ENCODE results near the gene VPS26A. TPM values are rescaled to one million over a fixed set of nuclear protein-coding genes. Genes with fewer than 3 reads are reported as not detected.
A peak's percentile ranks its signal among the peaks of the same experiment; 100 is the strongest.

VPS26A gene
- total and polyA plus RNA-seq, 8 donors = 22.6 to 69.6 (median 34.0) TPM

DNA sequence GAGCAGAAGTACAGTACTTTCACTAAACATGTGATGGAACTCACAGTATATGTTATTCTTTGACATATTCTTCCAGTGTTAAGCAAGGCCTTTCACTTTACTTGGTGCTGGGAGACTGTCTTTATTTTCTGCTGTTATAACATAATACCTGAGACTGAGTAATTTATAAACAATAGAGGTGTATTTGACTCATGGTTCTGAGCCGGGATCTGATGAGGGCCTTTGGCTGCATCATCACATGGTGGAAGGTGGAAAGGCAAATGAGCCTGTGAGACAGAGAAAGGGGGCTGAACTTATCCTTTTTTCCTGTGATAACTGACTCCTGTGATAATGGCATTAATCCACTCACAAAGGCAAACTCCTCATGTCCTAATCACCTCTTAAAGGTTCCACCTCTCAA, 57.5 kb downstream of the VPS26A start:
- Histone ChIP-seq H3K4me1 (peaks cover 15 to 42% (median 35%) of the 10 kb centered on the region in 4 donors), H3K27me3 (no peaks in the 10 kb centered on the region), H3K27ac (peak overlapping the region in 2 of 5 donors; percentile 88 to 91), H3K9me3 (no peaks in the 10 kb centered on the region), H3K4me3 (peak overlapping the region; percentile 79 to 100 (median 84)), H3K36me3 (peaks cover 8 to 39% (median 38%) of the 10 kb centered on the region in 4 donors)
- no peak for TF ChIP-seq EP300 (IDR thresholded peaks at IDR 0.05)
- TF ChIP-seq POLR2AphosphoS5 (IDR thresholded peaks at IDR 0.05) = no peak
- no peak for TF ChIP-seq POLR2A (IDR thresholded peaks at IDR 0.05)
- TF ChIP-seq CTCF (IDR thresholded peaks at IDR 0.05) = no peak
- intact Hi-C loops (cut with DNase I; ENCODE audit: low total_unique reads) = no loop called here
- whole genome bisulfite sequencing, 5 donors = 47 to 66% (median 54%) methylated on average over 1 of the region's 1 CpG
- DNase-seq = no peak

GRCh38 chr10:69182005-69182404, 58.0 kb downstream of the VPS26A start:
- no peak for TF ChIP-seq POLR2A (IDR thresholded peaks at IDR 0.05)
- TF ChIP-seq CTCF (IDR thresholded peaks at IDR 0.05) = no peak
- no peak for TF ChIP-seq POLR2AphosphoS5 (IDR thresholded peaks at IDR 0.05)
- TF ChIP-seq EP300 (IDR thresholded peaks at IDR 0.05) = no peak
- WGBS, 5 donors = 61 to 78% (median 70%) methylated on average over 4 of the region's 4 CpGs

DNA sequence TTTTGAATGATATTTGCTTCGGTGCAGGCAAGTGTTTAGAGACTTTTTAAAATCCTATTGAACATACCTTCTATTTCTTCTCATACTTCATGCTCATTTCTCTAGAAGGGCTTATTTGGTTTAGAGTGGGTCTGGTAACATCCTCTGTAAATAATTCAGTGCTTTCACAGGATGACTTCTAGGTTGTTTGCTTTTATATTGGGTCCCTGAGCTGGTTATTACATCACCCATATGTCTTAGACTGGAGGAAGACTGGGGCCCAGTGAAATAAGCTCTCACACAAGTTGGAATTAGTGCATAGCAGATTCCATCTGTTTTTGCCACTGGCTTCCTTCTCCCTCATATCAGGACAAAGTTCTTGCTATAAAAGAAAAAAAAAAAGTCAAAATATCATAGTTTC, 62.5 kb downstream of the VPS26A start:
- H3K27ac ChIP-seq = no peak overlapping the region
- no peak for DNase-seq
- no peaks in the 10 kb centered on the region for H3K27me3 ChIP-seq
- peaks cover 23 to 90% (median 89%) of the 10 kb centered on the region in 4 donors for H3K36me3 ChIP-seq
- H3K4me1 ChIP-seq = peaks cover 7 to 24% (median 16%) of the 10 kb centered on the region in 4 donors
- H3K4me3 ChIP-seq = no peak overlapping the region
- H3K9me3 ChIP-seq = no peaks in the 10 kb centered on the region
- WGBS, 5 donors = 91 to 100% (median 92%) methylated on average over 1 of the region's 1 CpG
- intact Hi-C loops (cut with DNase I; ENCODE audit: low total_unique reads) = no loop called here
- TF ChIP-seq EP300 (IDR thresholded peaks at IDR 0.05) (no peak), POLR2A (IDR thresholded peaks at IDR 0.05) (no peak), POLR2AphosphoS5 (IDR thresholded peaks at IDR 0.05) (no peak), CTCF (IDR thresholded peaks at IDR 0.05) (no peak)

More at GRCh38 chr10:69182005-69182404, 58.0 kb downstream of the VPS26A start:
- no peak for DNase-seq
- Histone ChIP-seq H3K9me3 (no peaks in the 10 kb centered on the region), H3K27ac (no peak overlapping the region), H3K27me3 (no peaks in the 10 kb centered on the region), H3K36me3 (peaks cover 8 to 45% (median 43%) of the 10 kb centered on the region in 4 donors), H3K4me3 (no peak overlapping the region), H3K4me1 (peaks cover 15 to 42% (median 35%) of the 10 kb centered on the region in 4 donors)
- intact Hi-C loops (cut with DNase I; ENCODE audit: low total_unique reads) = no loop called here

DNA sequence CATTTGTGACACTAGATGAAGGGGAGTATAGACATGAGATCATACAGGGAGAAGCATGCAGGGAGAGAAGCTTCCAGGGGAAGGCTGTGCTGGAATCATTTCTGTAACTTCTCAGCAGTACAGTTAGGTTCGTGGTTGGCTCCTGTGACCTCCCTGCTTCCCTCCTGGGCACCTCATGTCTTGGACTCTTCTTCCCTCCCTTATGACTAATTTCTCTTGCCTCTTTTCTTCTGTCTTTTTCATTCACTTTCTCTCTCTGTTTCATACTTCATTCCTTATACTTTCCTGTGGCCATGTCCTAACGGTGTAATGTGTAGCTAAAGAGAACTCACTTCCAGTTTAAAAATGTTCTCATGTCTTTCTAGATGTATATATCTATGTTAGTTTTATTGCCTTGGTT, 77.1 kb downstream of the VPS26A start:
- no peak for DNase-seq
- H3K9me3 ChIP-seq = no peaks in the 10 kb centered on the region
- no peak overlapping the region for H3K27ac ChIP-seq
- no peak overlapping the region for H3K4me3 ChIP-seq
- 81 to 93% (median 85%) methylated on average over 2 of the region's 2 CpGs for WGBS, 5 donors
- H3K36me3 ChIP-seq = peaks cover 33 to 100% (median 98%) of the 10 kb centered on the region in 4 donors
- H3K27me3 ChIP-seq = no peaks in the 10 kb centered on the region
- intact Hi-C loops (cut with DNase I; ENCODE audit: low total_unique reads) = no loop called here
- TF ChIP-seq POLR2AphosphoS5 (IDR thresholded peaks at IDR 0.05) = no peak
- no peak for TF ChIP-seq POLR2A (IDR thresholded peaks at IDR 0.05)
- TF ChIP-seq CTCF (IDR thresholded peaks at IDR 0.05) = no peak
- no peak for TF ChIP-seq EP300 (IDR thresholded peaks at IDR 0.05)
- peaks cover 0 to 5% (median 0%) of the 10 kb centered on the region in 4 donors for H3K4me1 ChIP-seq

Data from stomach (tissue), 9 donors.